ENCODE measurements around the gene NPR1. TPM values are rescaled to one million over a fixed set of nuclear protein-coding genes. Genes with fewer than 3 reads are reported as not detected.

The NPR1 gene
- total RNA-seq, 1 donor from 2014 or later = 10.4 TPM

DNA sequence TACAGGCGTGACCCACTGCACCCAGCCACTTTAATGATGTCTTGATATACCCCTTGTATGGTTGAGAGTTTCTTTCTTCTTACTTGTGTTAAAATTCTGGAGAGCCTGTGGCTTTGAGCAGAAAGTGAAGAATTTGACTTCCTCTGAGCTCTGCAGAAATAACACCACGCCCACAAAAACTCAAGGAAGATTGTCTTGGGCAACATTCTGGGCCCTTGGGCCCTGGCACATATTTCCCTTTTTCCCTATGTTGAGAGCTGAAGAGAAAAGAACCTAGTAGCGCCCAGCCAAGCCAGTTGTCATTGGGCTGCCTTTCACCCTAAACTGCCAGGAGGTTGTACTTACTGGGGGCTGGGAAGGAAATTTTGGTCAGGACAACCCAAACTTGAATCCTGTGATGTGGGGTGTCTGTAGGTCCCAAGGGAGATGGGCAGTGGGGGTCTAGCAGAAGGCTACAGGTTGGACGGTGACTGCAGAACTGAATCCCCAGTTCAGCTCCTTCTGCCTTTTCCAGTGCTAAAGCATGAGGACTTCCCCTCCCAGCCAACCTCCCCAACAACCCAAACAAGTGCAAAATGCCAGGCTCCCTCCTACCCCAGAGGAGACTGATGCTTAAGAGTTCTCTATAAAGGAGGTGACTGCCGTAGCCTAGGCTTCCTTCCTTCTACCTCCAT, 31.7 kb upstream of the NPR1 start:
- no peaks in the 10 kb centered on the region for H3K27me3 ChIP-seq (ENCODE audit: low read depth)
- peaks cover 52% of the 10 kb centered on the region for H3K36me3 ChIP-seq
- peak overlapping the region; percentile 48 for H3K27ac ChIP-seq (replicated peaks)
- TF ChIP-seq, protein P1, sequence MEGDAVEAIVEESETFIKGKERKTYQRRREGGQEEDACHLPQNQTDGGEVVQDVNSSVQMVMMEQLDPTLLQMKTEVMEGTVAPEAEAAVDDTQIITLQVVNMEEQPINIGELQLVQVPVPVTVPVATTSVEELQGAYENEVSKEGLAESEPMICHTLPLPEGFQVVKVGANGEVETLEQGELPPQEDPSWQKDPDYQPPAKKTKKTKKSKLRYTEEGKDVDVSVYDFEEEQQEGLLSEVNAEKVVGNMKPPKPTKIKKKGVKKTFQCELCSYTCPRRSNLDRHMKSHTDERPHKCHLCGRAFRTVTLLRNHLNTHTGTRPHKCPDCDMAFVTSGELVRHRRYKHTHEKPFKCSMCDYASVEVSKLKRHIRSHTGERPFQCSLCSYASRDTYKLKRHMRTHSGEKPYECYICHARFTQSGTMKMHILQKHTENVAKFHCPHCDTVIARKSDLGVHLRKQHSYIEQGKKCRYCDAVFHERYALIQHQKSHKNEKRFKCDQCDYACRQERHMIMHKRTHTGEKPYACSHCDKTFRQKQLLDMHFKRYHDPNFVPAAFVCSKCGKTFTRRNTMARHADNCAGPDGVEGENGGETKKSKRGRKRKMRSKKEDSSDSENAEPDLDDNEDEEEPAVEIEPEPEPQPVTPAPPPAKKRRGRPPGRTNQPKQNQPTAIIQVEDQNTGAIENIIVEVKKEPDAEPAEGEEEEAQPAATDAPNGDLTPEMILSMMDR (IDR thresholded peaks at IDR 0.05; ENCODE audit: borderline replicate concordance) = no peak
- intact Hi-C loops (cut with micrococcal nuclease) = no loop called here
- H3K4me1 ChIP-seq = peaks cover 59% of the 10 kb centered on the region
- DNase-seq = no peak
- H3K4me3 ChIP-seq = no peak overlapping the region
- no peaks in the 10 kb centered on the region for H3K9me3 ChIP-seq (replicated peaks)

DNA sequence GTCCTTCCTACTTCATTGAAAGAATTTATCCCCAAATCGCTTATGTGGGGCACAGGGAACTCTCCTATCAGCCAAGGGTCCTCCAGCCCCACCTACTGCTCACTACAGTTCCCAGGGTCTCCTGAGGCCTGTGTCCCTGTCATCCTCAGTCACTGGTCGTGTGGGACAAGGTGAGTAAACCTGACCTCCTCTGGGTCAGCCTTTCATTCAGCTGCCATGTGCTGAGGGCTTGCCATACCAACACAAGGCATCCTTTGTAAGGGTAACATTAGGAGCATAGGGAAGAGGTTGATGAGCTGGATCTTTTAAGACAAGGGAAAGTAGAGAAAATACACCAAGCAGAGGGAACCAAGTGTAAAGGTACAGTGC, 31.2 kb upstream of the NPR1 start:
- H3K9me3 ChIP-seq (replicated peaks) = no peaks in the 10 kb centered on the region
- H3K4me1 ChIP-seq = peaks cover 54% of the 10 kb centered on the region
- no peak overlapping the region for H3K4me3 ChIP-seq
- no peak for DNase-seq
- intact Hi-C loops (cut with micrococcal nuclease) = no loop called here
- H3K27ac ChIP-seq (replicated peaks) = peak overlapping the region; percentile 48
- no peaks in the 10 kb centered on the region for H3K27me3 ChIP-seq (ENCODE audit: low read depth)
- peaks cover 47% of the 10 kb centered on the region for H3K36me3 ChIP-seq
- TF ChIP-seq, protein P1 (IDR thresholded peaks at IDR 0.05; ENCODE audit: borderline replicate concordance) = no peak

DNA sequence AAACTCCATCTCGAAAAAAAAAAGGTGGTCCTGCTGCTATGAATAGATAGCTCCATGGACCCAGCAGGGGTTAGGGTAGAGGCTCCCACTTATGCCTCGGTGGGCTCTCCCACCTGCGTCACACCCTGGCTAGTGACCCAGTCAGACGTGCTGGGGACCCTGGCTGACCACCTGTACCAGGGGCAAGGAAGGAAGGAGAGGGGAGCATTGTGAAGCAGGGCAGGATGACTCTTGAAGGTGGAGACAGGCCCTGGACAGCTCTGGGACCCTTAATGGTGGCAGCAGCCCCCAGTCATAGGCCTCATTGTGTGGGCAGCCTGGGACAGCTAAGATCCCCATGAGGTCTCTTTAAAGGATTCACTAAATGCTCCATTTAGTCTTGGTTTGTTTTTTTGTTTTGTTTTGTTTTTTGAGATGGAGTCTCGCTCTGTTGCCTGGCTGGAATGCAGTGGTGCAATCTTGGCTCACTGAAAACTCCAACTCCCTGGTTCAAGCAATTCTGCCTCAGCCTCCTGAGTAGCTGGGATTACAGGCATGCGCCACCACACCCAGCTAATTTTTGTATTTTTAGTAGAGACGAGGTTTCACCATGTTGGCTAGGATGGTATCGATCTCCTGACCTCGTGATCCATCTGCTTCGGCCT, 30.4 kb upstream of the NPR1 start:
- Histone ChIP-seq H3K9me3 (replicated peaks) (no peaks in the 10 kb centered on the region), H3K27ac (replicated peaks) (peak overlapping the region; percentile 48), H3K27me3 (ENCODE audit: low read depth) (no peaks in the 10 kb centered on the region), H3K4me1 (peaks cover 46% of the 10 kb centered on the region), H3K36me3 (peaks cover 39% of the 10 kb centered on the region), H3K4me3 (no peak overlapping the region)
- TF ChIP-seq, protein P1 (IDR thresholded peaks at IDR 0.05; ENCODE audit: borderline replicate concordance) = no peak
- no peak for DNase-seq
- intact Hi-C loops (cut with micrococcal nuclease) = no loop called here

DNA sequence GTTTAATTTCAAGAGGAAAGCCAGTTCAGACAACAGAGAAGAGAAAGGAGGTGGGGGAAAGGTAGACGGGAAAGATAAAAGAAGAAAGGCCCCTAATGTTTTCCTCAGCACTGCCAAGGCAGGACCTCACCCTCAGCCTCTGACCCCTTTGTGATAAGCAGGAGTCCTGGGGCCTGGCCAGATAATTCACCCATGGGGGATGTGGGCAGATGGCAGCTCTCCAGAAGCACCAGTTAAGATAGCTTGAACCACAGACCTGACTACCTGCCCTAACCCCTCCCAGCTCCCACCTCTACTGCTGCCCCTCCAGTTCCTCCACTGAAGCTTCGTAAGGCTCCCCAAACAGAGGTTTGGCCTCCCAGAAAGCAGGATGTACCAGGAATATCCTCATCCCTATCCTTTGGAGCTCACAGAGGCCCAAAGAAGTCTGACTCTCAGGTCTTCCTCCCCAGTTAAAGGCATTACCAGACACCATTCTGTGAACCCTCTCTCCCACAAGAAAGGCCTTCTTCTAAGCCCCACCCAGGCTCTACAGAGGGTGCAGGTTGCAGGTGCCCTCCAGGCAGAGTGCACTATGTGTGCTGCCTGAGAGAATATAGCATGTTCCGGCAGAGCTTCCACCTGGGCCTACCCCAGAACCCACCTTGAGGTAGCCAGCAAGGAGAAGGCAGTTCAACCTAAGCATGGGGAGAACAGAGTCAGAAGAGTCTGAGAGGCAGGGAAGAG, 29.2 kb upstream of the NPR1 start:
- H3K9me3 ChIP-seq (replicated peaks) = no peaks in the 10 kb centered on the region
- H3K4me3 ChIP-seq = no peak overlapping the region
- TF ChIP-seq, protein P1 (IDR thresholded peaks at IDR 0.05; ENCODE audit: borderline replicate concordance) = no peak
- no peaks in the 10 kb centered on the region for H3K27me3 ChIP-seq (ENCODE audit: low read depth)
- DNase-seq = no peak
- peaks cover 27% of the 10 kb centered on the region for H3K36me3 ChIP-seq
- H3K4me1 ChIP-seq = peaks cover 34% of the 10 kb centered on the region
- intact Hi-C loops (cut with micrococcal nuclease) = no loop called here
- peak overlapping the region; percentile 38 for H3K27ac ChIP-seq (replicated peaks)

DNA sequence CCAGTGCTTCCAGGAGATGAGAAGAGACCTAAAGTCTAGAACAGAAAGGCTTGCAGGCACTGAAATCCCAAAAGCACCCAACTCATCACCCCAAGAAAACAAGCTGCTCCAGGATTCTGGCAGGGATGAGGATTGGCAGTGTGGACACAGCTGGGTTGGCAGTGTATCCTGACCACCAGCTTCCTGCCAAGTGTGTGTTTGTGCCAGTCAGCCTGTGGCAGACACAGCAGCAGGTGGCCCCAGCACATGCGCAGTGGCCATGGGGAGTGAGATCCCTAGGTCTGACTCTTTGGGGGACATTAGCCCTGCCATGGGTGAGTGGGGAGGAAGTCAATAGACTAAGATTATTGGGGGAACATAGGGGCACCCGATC, 28.6 kb upstream of the NPR1 start:
- peaks cover 29% of the 10 kb centered on the region for H3K4me1 ChIP-seq
- H3K4me3 ChIP-seq = no peak overlapping the region
- intact Hi-C loops (cut with micrococcal nuclease) = no loop called here
- H3K27ac ChIP-seq (replicated peaks) = peak overlapping the region; percentile 38
- no peaks in the 10 kb centered on the region for H3K9me3 ChIP-seq (replicated peaks)
- no peaks in the 10 kb centered on the region for H3K27me3 ChIP-seq (ENCODE audit: low read depth)
- H3K36me3 ChIP-seq = peaks cover 22% of the 10 kb centered on the region
- DNase-seq = peak; percentile 59
- TF ChIP-seq, protein P1 (IDR thresholded peaks at IDR 0.05; ENCODE audit: borderline replicate concordance) = no peak
